T-helper 2 cell treated with Interferon-gamma antibody and Interleukin-4, amounts not matched to agents 5 μg/mL and 100 μg/mL, for 36 hours (primary cell): ENCODE results near the gene NID1.
"Not testable (repeated sequence)": the region's sequence is repeated elsewhere in the genome, so short reads cannot be mapped to it uniquely, and the experiment has no call there.

ENCODE experiments used
- DNase-seq: peaks from one replicate; pipeline ENCODE4 v3.0.0; 2021; ENCODE audit warnings: low spot score
- H3K27ac Mint-ChIP-seq: one replicate; pipeline ENCODE4 v1.8.0; 2021; ENCODE audit warnings: mild to moderate bottlenecking, mixed read lengths
- H3K27me3 Mint-ChIP-seq: one replicate; pipeline ENCODE4 v1.8.0; 2021; ENCODE audit warnings: low read depth, mixed read lengths
- H3K36me3 Mint-ChIP-seq: one replicate; pipeline ENCODE4 v1.8.0; 2021; ENCODE audit warnings: low read depth, mixed read lengths
- H3K4me1 Mint-ChIP-seq: one replicate; pipeline ENCODE4 v1.8.0; 2021; ENCODE audit warnings: low read depth, mixed read lengths
- H3K4me3 Mint-ChIP-seq: one replicate; pipeline ENCODE4 v1.8.0; 2022; ENCODE audit warnings: mild to moderate bottlenecking, moderate library complexity, mixed read lengths
- H3K9me3 Mint-ChIP-seq: one replicate; pipeline ENCODE4 v1.8.0; 2021; ENCODE audit warnings: mixed read lengths

The NID1 gene

GRCh38 chr1:236082526-236082925 lies 17.6 kb upstream of the NID1 start:
- H3K27me3 Mint-ChIP-seq: peaks cover 3% of the 10 kb centered on the region
- no peak for DNase-seq

GRCh38 chr1:236081546-236082227 lies 16.8 kb upstream of the NID1 start:
- Mint-ChIP-seq H3K27ac (no peak overlapping the region), H3K27me3 (peaks cover 2% of the 10 kb centered on the region), H3K4me1 (peaks cover 4% of the 10 kb centered on the region)

More at GRCh38 chr1:236082526-236082925, 17.6 kb upstream of the NID1 start:
- Mint-ChIP-seq H3K27ac (no peak overlapping the region), H3K4me3 (no peak overlapping the region), H3K36me3 (no peaks in the 10 kb centered on the region), H3K9me3 (no peaks in the 10 kb centered on the region), H3K4me1 (peaks cover 4% of the 10 kb centered on the region)

GRCh38 chr1:236079703-236080102 lies 14.8 kb upstream of the NID1 start:
- Mint-ChIP-seq H3K9me3 (no peaks in the 10 kb centered on the region), H3K4me1 (peaks cover 4% of the 10 kb centered on the region), H3K4me3 (no peak overlapping the region), H3K36me3 (no peaks in the 10 kb centered on the region), H3K27me3 (peaks cover 2% of the 10 kb centered on the region), H3K27ac (no peak overlapping the region)
- DNase-seq: no peak

More at GRCh38 chr1:236081546-236082227, 16.8 kb upstream of the NID1 start:
- no peaks in the 10 kb centered on the region for H3K9me3 Mint-ChIP-seq
- H3K36me3 Mint-ChIP-seq: no peaks in the 10 kb centered on the region
- DNase-seq: no peak
- no peak overlapping the region for H3K4me3 Mint-ChIP-seq

- Mint-ChIP-seq H3K27ac (no peak overlapping the region), H3K4me3 (no peak overlapping the region), H3K4me1 (peaks cover 4% of the 10 kb centered on the region), H3K27me3 (peaks cover 5% of the 10 kb centered on the region), H3K36me3 (no peaks in the 10 kb centered on the region), H3K9me3 (no peaks in the 10 kb centered on the region)
- DNase-seq: no peak
Observed at GRCh38 chr1:236078993-236079392, 14.1 kb upstream of the NID1 start.

- not testable (repeated sequence) for H3K4me3 Mint-ChIP-seq, H3K36me3 Mint-ChIP-seq, H3K27ac Mint-ChIP-seq, DNase-seq, H3K4me1 Mint-ChIP-seq, H3K9me3 Mint-ChIP-seq, H3K27me3 Mint-ChIP-seq
Observed at GRCh38 chr1:236078077-236078476, 13.2 kb upstream of the NID1 start.

- Mint-ChIP-seq H3K9me3 (no peaks in the 10 kb centered on the region), H3K36me3 (no peaks in the 10 kb centered on the region), H3K4me1 (no peaks in the 10 kb centered on the region), H3K27me3 (peaks cover 12% of the 10 kb centered on the region), H3K27ac (no peak overlapping the region), H3K4me3 (no peak overlapping the region)
- DNase-seq: no peak
Observed at GRCh38 chr1:236075848-236076247, 11.0 kb upstream of the NID1 start.

GRCh38 chr1:236073307-236073897 lies 8.5 kb upstream of the NID1 start:
- Mint-ChIP-seq H3K9me3 (no peaks in the 10 kb centered on the region), H3K4me3 (no peak overlapping the region), H3K4me1 (no peaks in the 10 kb centered on the region), H3K27me3 (peaks cover 18% of the 10 kb centered on the region), H3K27ac (no peak overlapping the region), H3K36me3 (no peaks in the 10 kb centered on the region)
- no peak for DNase-seq

- Mint-ChIP-seq H3K27me3 (peaks cover 25% of the 10 kb centered on the region), H3K4me3 (no peak overlapping the region), H3K4me1 (peaks cover 2% of the 10 kb centered on the region), H3K36me3 (no peaks in the 10 kb centered on the region), H3K27ac (no peak overlapping the region), H3K9me3 (no peaks in the 10 kb centered on the region)
- no peak for DNase-seq
Observed at GRCh38 chr1:236072001-236072400, 7.1 kb upstream of the NID1 start.

- peaks cover 14% of the 10 kb centered on the region for H3K4me1 Mint-ChIP-seq
- H3K36me3 Mint-ChIP-seq: no peaks in the 10 kb centered on the region
- peaks cover 34% of the 10 kb centered on the region for H3K27me3 Mint-ChIP-seq
- H3K4me3 Mint-ChIP-seq: no peak overlapping the region
- H3K27ac Mint-ChIP-seq: no peak overlapping the region
- DNase-seq: no peak
- H3K9me3 Mint-ChIP-seq: no peaks in the 10 kb centered on the region
Observed at GRCh38 chr1:236070753-236071152, 5.9 kb upstream of the NID1 start.

- Mint-ChIP-seq H3K4me1 (peaks cover 16% of the 10 kb centered on the region), H3K27me3 (peaks cover 39% of the 10 kb centered on the region), H3K27ac (no peak overlapping the region), H3K36me3 (no peaks in the 10 kb centered on the region), H3K4me3 (no peak overlapping the region), H3K9me3 (no peaks in the 10 kb centered on the region)
- no peak for DNase-seq
Observed at GRCh38 chr1:236069796-236070195, 4.9 kb upstream of the NID1 start.

GRCh38 chr1:236067854-236068454 lies 3.1 kb upstream of the NID1 start:
- no peaks in the 10 kb centered on the region for H3K9me3 Mint-ChIP-seq
- DNase-seq: no peak
- no peak overlapping the region for H3K27ac Mint-ChIP-seq
- no peak overlapping the region for H3K4me3 Mint-ChIP-seq
- H3K4me1 Mint-ChIP-seq: peaks cover 16% of the 10 kb centered on the region
- H3K27me3 Mint-ChIP-seq: peaks cover 46% of the 10 kb centered on the region
- no peaks in the 10 kb centered on the region for H3K36me3 Mint-ChIP-seq

GRCh38 chr1:236066828-236067386 lies 2.0 kb upstream of the NID1 start:
- H3K36me3 Mint-ChIP-seq: no peaks in the 10 kb centered on the region
- H3K4me3 Mint-ChIP-seq: peak overlapping the region; percentile 14
- peak; percentile 77 for DNase-seq
- H3K4me1 Mint-ChIP-seq: peaks cover 16% of the 10 kb centered on the region
- peaks cover 49% of the 10 kb centered on the region for H3K27me3 Mint-ChIP-seq
- H3K27ac Mint-ChIP-seq: peak overlapping the region; percentile 0
- no peaks in the 10 kb centered on the region for H3K9me3 Mint-ChIP-seq

GRCh38 chr1:236066054-236066453 lies 1.2 kb upstream of the NID1 start:
- Mint-ChIP-seq H3K27ac (no peak overlapping the region), H3K9me3 (no peaks in the 10 kb centered on the region), H3K36me3 (no peaks in the 10 kb centered on the region), H3K4me1 (peaks cover 16% of the 10 kb centered on the region), H3K27me3 (peaks cover 53% of the 10 kb centered on the region), H3K4me3 (peak overlapping the region; percentile 42)
- no peak for DNase-seq

GRCh38 chr1:236065509-236066005 lies 667 bp upstream of the NID1 start:
- no peaks in the 10 kb centered on the region for H3K36me3 Mint-ChIP-seq
- no peak for DNase-seq
- peaks cover 55% of the 10 kb centered on the region for H3K27me3 Mint-ChIP-seq
- H3K9me3 Mint-ChIP-seq: no peaks in the 10 kb centered on the region
- H3K4me3 Mint-ChIP-seq: peak overlapping the region; percentile 42
- peaks cover 16% of the 10 kb centered on the region for H3K4me1 Mint-ChIP-seq
- H3K27ac Mint-ChIP-seq: no peak overlapping the region
